Measurements from ENCODE around the gene SLC12A2. TPM values are rescaled to one million over a fixed set of nuclear protein-coding genes. Genes with fewer than 3 reads are reported as not detected.

The SLC12A2 gene
- total RNA-seq, 1 donor from 2014 or later = 24.1 TPM

DNA sequence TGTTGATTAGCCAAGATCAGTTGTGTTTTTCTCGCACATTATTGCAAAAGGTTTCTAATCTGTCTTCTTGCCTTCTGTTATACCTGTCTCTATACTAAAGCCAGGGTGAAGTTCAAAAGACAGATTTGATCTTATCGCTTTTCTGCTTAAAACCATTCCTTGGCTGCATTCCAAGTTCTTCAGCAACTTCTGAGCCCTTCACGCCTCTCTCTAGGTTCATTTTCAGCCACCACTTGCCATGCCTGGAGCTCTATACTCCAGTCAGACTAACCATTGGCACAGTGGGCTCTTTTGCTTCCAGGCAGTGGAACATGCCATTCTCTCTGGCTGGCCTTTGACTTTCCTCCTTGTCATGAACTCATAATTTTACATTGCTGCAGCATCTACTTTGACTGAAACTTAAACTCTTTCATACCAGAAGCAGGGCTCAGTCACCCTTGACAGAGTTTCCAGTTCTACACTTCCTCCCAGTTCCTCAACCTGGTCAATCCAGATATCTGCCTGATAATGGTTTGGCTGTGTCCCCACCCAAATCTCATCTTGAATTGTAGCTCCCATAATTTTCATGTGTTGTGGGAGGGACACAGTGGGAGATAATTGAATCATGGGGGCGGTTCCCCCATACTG lies 114.4 kb downstream of the SLC12A2 start:
- intact Hi-C loops (cut with DNase I) = no loop called here
- DNase-seq = no peak
- TF ChIP-seq, protein P1, sequence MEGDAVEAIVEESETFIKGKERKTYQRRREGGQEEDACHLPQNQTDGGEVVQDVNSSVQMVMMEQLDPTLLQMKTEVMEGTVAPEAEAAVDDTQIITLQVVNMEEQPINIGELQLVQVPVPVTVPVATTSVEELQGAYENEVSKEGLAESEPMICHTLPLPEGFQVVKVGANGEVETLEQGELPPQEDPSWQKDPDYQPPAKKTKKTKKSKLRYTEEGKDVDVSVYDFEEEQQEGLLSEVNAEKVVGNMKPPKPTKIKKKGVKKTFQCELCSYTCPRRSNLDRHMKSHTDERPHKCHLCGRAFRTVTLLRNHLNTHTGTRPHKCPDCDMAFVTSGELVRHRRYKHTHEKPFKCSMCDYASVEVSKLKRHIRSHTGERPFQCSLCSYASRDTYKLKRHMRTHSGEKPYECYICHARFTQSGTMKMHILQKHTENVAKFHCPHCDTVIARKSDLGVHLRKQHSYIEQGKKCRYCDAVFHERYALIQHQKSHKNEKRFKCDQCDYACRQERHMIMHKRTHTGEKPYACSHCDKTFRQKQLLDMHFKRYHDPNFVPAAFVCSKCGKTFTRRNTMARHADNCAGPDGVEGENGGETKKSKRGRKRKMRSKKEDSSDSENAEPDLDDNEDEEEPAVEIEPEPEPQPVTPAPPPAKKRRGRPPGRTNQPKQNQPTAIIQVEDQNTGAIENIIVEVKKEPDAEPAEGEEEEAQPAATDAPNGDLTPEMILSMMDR (IDR thresholded peaks at IDR 0.05) = no peak
- Histone ChIP-seq H3K27me3 (ENCODE audit: low read depth) (peaks cover 3% of the 10 kb centered on the region), H3K9me3 (no peaks in the 10 kb centered on the region), H3K27ac (no peak overlapping the region), H3K36me3 (no peaks in the 10 kb centered on the region), H3K4me3 (no peak overlapping the region), H3K4me1 (peaks cover 17% of the 10 kb centered on the region)
- no peak for ATAC-seq

DNA sequence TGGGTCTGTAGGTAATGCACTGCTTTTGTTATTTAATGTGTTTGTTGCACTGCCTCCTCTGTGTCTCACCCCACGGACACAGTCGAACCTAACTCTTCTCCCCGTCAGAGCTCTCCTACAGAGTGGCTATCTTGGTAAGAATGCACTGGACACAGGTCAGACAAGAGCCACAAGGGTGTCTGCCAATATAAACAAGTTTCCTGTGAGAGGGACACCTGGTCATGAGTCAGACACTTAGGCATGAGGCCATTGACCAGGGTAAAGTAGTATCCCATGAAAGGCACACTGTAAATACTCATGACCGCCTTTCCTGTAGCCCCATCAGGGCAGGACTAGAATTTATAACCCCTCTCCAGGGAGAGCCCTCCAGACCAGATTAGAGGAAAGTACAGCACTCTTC lies 115.5 kb downstream of the SLC12A2 start:
- Histone ChIP-seq H3K27ac (no peak overlapping the region), H3K4me3 (no peak overlapping the region), H3K27me3 (ENCODE audit: low read depth) (peaks cover 3% of the 10 kb centered on the region), H3K4me1 (peaks cover 17% of the 10 kb centered on the region), H3K9me3 (no peaks in the 10 kb centered on the region), H3K36me3 (no peaks in the 10 kb centered on the region)
- TF ChIP-seq, protein P1 (IDR thresholded peaks at IDR 0.05) = no peak
- intact Hi-C loops (cut with DNase I) = no loop called here
- no peak for DNase-seq
- ATAC-seq = peak; percentile 47 to 48

DNA sequence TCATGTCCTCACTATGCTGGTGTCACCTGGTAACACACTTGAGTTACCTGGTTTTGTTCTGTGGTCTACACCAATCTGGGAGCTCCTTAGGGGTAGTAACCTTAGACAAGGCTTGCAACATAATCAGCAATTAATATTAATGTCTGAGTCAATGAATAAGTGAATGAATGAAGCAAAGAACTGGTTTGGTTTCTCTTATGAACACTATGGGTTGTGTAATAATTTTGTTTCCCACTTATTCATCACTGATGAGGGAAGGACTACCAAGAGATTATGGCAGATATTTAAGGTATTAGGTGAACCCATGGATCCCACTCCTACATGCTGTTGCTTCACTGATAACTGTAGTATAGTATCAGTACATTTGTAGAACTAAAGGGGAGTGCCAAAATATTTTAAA lies 116.0 kb downstream of the SLC12A2 start:
- H3K27ac ChIP-seq = no peak overlapping the region
- H3K36me3 ChIP-seq = no peaks in the 10 kb centered on the region
- TF ChIP-seq, protein P1 (IDR thresholded peaks at IDR 0.05) = no peak
- no peak overlapping the region for H3K4me3 ChIP-seq
- no peaks in the 10 kb centered on the region for H3K9me3 ChIP-seq
- DNase-seq (no peak), ATAC-seq (peak in 1 of 2 donors; percentile 11)
- H3K4me1 ChIP-seq = peaks cover 17% of the 10 kb centered on the region
- intact Hi-C loops (cut with DNase I) = no loop called here
- H3K27me3 ChIP-seq (ENCODE audit: low read depth) = peaks cover 3% of the 10 kb centered on the region

DNA sequence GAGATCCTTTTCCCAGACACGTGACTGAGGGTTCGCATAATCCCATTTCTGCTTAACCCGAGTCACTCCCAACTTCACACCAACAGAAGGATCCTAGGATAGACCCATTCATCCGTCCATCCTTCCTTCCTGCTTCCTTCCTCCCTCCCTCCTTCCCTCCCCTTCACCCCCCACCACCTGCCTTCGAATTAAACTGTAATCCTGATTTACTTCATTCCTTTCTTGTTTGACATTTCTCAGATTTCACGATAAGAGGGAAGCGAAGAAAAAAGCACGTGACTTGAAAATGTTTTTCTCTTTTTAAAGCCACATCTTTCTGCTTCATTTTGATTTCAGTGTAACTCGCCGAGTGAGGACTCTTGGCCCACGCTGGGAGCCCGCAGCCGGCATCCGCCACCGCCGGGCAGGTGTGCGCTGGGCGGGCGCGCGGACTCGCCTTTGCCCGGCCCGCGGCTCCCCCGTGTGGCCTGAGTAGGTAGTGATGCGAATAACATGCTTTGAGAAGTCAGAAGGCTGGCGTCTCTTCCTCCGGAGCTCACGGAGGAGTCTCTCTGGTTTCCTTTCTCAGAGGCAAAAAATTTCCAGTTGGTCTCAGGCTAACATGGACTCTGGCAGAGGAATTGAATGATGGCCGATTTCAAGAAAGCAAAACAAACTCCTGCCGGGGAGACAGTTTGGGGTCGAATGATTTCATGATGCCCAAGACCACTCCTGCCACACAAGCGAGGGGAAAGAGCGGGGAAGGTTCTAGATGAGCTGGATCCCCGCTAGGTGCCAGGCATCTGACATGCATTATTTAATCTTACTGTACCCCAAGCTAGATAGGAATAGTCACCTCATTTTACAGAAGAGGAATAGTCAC lies 117.7 kb downstream of the SLC12A2 start:
- ATAC-seq (peak; percentile 95), DNase-seq (peak; percentile 87)
- TF ChIP-seq, protein P1 (IDR thresholded peaks at IDR 0.05) = peak; percentile 89
- peak overlapping the region; percentile 32 for H3K4me3 ChIP-seq
- intact Hi-C loops (cut with DNase I) = no loop called here
- H3K27ac ChIP-seq = no peak overlapping the region
- no peaks in the 10 kb centered on the region for H3K36me3 ChIP-seq
- H3K27me3 ChIP-seq (ENCODE audit: low read depth) = peaks cover 3% of the 10 kb centered on the region
- peaks cover 17% of the 10 kb centered on the region for H3K4me1 ChIP-seq
- no peaks in the 10 kb centered on the region for H3K9me3 ChIP-seq

DNA sequence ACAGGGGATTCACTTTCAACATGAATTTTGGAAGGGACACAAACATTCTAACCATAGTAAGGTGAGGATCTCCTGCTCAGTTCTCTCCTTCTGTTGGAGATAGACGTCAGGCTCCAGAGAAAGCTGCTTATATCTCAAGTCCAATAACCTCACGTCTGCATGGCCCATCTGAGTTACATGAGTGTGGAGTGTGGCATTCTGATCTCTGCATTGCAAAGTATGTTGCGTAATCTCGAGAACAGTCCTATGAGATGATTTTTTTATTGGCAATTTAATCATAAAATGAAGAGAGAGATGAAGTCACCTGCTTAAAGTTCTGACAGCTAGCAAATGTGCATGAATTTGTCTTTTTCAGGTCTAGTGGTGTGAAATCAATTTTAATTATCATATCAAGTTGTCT lies 118.8 kb downstream of the SLC12A2 start:
- intact Hi-C loops (cut with DNase I) = no loop called here
- ATAC-seq (no peak), DNase-seq (no peak)
- TF ChIP-seq, protein P1 (IDR thresholded peaks at IDR 0.05) = no peak
- Histone ChIP-seq H3K27me3 (ENCODE audit: low read depth) (peaks cover 3% of the 10 kb centered on the region), H3K27ac (no peak overlapping the region), H3K36me3 (no peaks in the 10 kb centered on the region), H3K4me1 (peaks cover 17% of the 10 kb centered on the region), H3K4me3 (no peak overlapping the region), H3K9me3 (no peaks in the 10 kb centered on the region)
